Heart left ventricle (tissue), 16 donors: ENCODE results near the gene SH3TC1. TPM values are rescaled to one million over a fixed set of nuclear protein-coding genes. Genes with fewer than 3 reads are reported as not detected.
A peak's percentile ranks its signal among the peaks of the same experiment; 100 is the strongest.

ENCODE experiments used
- ATAC-seq, 4 donors: fragments of 200-7000 bp; cut with Tn5 transposase; one replicate each; pipeline ENCODE4 v1.9.1; 2020 to 2022; ENCODE audit warnings: moderate library complexity in 4 of 4, mild to moderate bottlenecking in 3 of 4, moderate number of reproducible peaks in 1 of 4
- DNase-seq, 5 donors: peaks; one replicate each; pipeline ENCODE4 v3.0.0-alpha.2; 2020
- H3K27ac ChIP-seq, 12 donors: fragments of 200-600 bp; sonication (generic) in 4 of 12; one replicate each; pipeline versions ENCODE4 v1.5.0 to v1.8.0; 2016 to 2022; ENCODE audit warnings: mild to moderate bottlenecking in 2 of 12
- H3K27me3 ChIP-seq, 9 donors: fragments of 200-600 bp; sonication (generic) in 2 of 9; one replicate each; pipeline versions ENCODE4 v1.5.1 to v1.8.0; 2016 to 2022; ENCODE audit warnings: mild to moderate bottlenecking in 3 of 9
- H3K36me3 ChIP-seq, 9 donors: fragments of 200-600 bp; sonication (generic) in 2 of 9; one replicate each; pipeline versions ENCODE4 v1.5.0 to v1.8.0; 2018 to 2022; ENCODE audit warnings: mild to moderate bottlenecking in 2 of 9
- H3K4me1 ChIP-seq, 12 donors: fragments of 200-600 bp; sonication (generic) in 4 of 12; one replicate each; pipeline versions ENCODE4 v1.5.0 to v1.8.0; 2016 to 2022; ENCODE audit warnings: mild to moderate bottlenecking in 3 of 12
- H3K4me3 ChIP-seq, 12 donors: fragments of 200-600 bp; sonication (generic) in 4 of 12; one replicate each; pipeline versions ENCODE4 v1.5.0 to v1.8.0; 2017 to 2022; ENCODE audit warnings: mild to moderate bottlenecking in 9 of 12, moderate library complexity in 4 of 12
- H3K9me3 ChIP-seq, 12 donors: fragments of 200-600 bp; sonication (generic) in 4 of 12; one replicate each; pipeline versions ENCODE4 v1.5.0 to v1.8.0; 2016 to 2022; ENCODE audit warnings: mild to moderate bottlenecking in 1 of 12
- POLR2A ChIP-seq, 2 donors: fragments of 450-650 bp; IDR thresholded peaks; one replicate each; pipeline ENCODE4 v1.6.1; 2017; ENCODE audit warnings: antibody characterized with exemption in 2 of 2, mild to moderate bottlenecking in 2 of 2, moderate library complexity in 2 of 2
- WGBS, 4 donors: extraction: QIAGEN DNeasy Blood & Tissue Kit in 2 of 4; methylation state at CpG; one replicate each; pipeline versions ENCODE4 v1.1.5 to v1.1.7; 2013 to 2018; 5-methylcytosine and 5-hydroxymethylcytosine counted together
- intact Hi-C, 10 donors: fragments of 100-400 bp; cut with DNase I; formaldehyde crosslinking; loops; one replicate each; pipeline versions ENCODE4 v1.11.1 to v1.14.2; 2022
- polyA plus RNA-seq, 2 donors: library from polyadenylated mRNA; stranded (reverse); fragments of 200-250 nt; gene quantifications; one replicate each; pipeline ENCODE4 v1.2.3, GENCODE V29; 2013
- total RNA-seq, 9 donors: library from RNA; depleted of rRNA in 2 of 9; stranded (reverse); fragments of >200 nt in 2 of 9; fragmentation: NEBNext Ultra II Directional in 3 of 9; extraction: Animal tissue kit (Norgen Biotek cat#: 25700) in 3 of 9; gene quantifications; one replicate each; pipeline versions ENCODE4 v1.1.0 to v1.2.4, GENCODE V29; 2016 to 2023
- TF ChIP-seq, protein P1 (sequence below), 12 donors: fragments of 200-600 bp; sonication (generic) in 4 of 12; IDR thresholded peaks; one replicate each; pipeline versions ENCODE4 v1.5.0 to v1.8.0; 2018 to 2022; ENCODE audit warnings: antibody characterized with exemption in 12 of 12, mild to moderate bottlenecking in 5 of 12
- donor health status: ischemic (EF 13 %, LVEDD 7.1; RV severe dilation, severe dysfunction).
- donor health status: healthy with polysubstance abuse.
- donor health status: DM: no; HTN: yes; CAD: no.
- donor health status: DM: no; HTN: no; CAD: no.
- donor health status: ischemic (EF 25% LVEDD 6.9; RV normal size, moderate dysfunction).
- donor health status: ischemic (EF 25% LVEDD 5.7; RV mildly dilated, moderate dysfunction).
- donor health status: healthy.
- donor health status: DM: yes; HTN: yes; CAD: no.
- donor health status: ischemic (EF 35%, LVEDD 5.7; RV mildly dilated, moderate dysfunction).
- donor health status: nonischemic (EF 11% LVEDD 7.7; RV severe dilation, severe dysfunction).
- donor health status: DM: yes; HTN: yes; CAD: no.
- donor health status: PGD.
- donor health status: ischemic (EF 29% LVEDD 5.4; RV normal size, mild dysfunction).
- donor health status: nonischemic (EF 23%, LVEDD 6.1; RV moderate dilation, normal function).

The SH3TC1 gene
- total and polyA plus RNA-seq, 11 donors, result 5.8 to 45.9 (median 10.9) TPM

DNA sequence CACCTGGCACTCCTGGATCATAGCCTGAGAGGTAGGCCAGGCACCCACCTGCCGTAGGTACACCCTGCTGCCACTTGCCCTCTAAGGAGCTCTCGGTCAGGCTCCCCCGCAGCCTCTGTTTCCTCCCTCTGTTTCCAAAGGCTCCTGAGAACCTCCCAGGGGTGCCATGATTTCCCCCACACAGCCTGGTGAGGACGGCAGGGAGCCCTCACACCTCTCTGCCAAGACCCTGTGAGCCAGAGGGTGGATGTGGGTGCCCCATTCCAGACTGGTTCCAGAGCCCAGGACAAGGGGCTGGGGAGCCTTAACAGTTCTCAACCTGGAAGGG is 38.9 kb upstream of the SH3TC1 start:
- Histone ChIP-seq H3K4me1 (peaks cover 5 to 37% (median 21%) of the 10 kb centered on the region in 12 donors), H3K27me3 (peaks cover 0 to 14% (median 2%) of the 10 kb centered on the region in 9 donors), H3K9me3 (no peaks in the 10 kb centered on the region), H3K4me3 (peak overlapping the region in 3 of 12 donors; percentile 65 to 80 (median 77)), H3K27ac (no peak overlapping the region), H3K36me3 (no peaks in the 10 kb centered on the region)
- intact Hi-C loops, result no loop called here
- no peak for ATAC-seq
- TF ChIP-seq POLR2A (IDR thresholded peaks at IDR 0.05), result no peak
- TF ChIP-seq, protein P1, sequence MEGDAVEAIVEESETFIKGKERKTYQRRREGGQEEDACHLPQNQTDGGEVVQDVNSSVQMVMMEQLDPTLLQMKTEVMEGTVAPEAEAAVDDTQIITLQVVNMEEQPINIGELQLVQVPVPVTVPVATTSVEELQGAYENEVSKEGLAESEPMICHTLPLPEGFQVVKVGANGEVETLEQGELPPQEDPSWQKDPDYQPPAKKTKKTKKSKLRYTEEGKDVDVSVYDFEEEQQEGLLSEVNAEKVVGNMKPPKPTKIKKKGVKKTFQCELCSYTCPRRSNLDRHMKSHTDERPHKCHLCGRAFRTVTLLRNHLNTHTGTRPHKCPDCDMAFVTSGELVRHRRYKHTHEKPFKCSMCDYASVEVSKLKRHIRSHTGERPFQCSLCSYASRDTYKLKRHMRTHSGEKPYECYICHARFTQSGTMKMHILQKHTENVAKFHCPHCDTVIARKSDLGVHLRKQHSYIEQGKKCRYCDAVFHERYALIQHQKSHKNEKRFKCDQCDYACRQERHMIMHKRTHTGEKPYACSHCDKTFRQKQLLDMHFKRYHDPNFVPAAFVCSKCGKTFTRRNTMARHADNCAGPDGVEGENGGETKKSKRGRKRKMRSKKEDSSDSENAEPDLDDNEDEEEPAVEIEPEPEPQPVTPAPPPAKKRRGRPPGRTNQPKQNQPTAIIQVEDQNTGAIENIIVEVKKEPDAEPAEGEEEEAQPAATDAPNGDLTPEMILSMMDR (IDR thresholded peaks at IDR 0.05), result no peak
- peak in 2 of 5 donors; percentile 24 to 29 for DNase-seq
- 81 to 95% (median 89%) methylated on average over 4 of the region's 4 CpGs for WGBS, 4 donors

DNA sequence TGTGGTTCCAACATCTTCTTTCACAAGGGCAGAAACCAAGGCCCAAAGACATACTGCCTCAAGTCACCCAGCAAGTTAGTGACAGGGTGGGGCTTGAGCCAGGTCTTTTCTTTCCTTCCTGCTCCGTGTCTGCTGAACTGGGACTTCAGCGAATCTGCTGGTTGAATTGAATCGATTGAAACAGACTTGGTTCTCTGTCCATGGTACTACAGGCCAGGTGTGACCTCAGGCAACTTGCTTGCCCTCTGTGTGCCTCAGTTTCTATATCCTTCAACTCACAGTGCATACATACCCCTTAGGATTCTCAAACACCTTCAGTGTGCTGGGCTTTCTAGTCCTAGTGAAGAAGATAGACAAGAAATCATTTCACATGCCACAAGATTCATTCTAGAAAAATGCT is 38.5 kb upstream of the SH3TC1 start:
- WGBS, 4 donors, result 48 to 73% (median 60%) methylated on average over 3 of the region's 3 CpGs
- no peaks in the 10 kb centered on the region for H3K36me3 ChIP-seq
- H3K9me3 ChIP-seq, result no peaks in the 10 kb centered on the region
- intact Hi-C loops, result no loop called here
- TF ChIP-seq POLR2A (IDR thresholded peaks at IDR 0.05), result no peak
- TF ChIP-seq, protein P1 (IDR thresholded peaks at IDR 0.05), result no peak
- no peak for ATAC-seq
- DNase-seq, result peak in 2 of 5 donors; percentile 2 to 12
- H3K4me1 ChIP-seq, result peaks cover 5 to 41% (median 21%) of the 10 kb centered on the region in 12 donors
- peaks cover 0 to 14% (median 2%) of the 10 kb centered on the region in 9 donors for H3K27me3 ChIP-seq
- H3K27ac ChIP-seq, result no peak overlapping the region
- H3K4me3 ChIP-seq, result no peak overlapping the region

DNA sequence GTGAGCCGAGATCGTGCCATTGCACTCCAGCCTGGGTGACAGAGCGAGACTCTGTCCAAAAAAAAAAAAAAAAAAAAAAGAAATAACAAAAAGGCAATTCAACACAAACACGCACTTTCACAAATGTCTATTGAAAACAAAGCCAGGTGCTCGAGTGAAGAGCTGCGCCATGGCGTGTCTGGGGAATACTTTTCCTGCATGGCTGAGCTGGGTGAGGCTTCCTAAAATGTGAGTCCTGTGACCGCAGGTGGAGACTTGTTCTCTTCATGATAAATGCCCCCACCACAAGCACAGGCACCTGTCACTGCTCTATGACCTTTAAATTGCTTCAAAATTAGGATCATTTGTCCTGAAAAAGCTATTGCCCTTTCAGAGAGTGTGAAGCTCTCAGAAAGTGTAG is 36.5 kb upstream of the SH3TC1 start:
- ATAC-seq (no peak), DNase-seq (peak in 2 of 5 donors; percentile 10 to 13)
- no peaks in the 10 kb centered on the region for H3K9me3 ChIP-seq
- intact Hi-C loops, result no loop called here
- WGBS, 4 donors, result 82 to 90% (median 86%) methylated on average over 8 of the region's 8 CpGs
- no peak overlapping the region for H3K4me3 ChIP-seq
- peaks cover 5 to 31% (median 17%) of the 10 kb centered on the region in 12 donors for H3K4me1 ChIP-seq
- H3K27ac ChIP-seq, result no peak overlapping the region
- peaks cover 0 to 7% (median 2%) of the 10 kb centered on the region in 9 donors for H3K27me3 ChIP-seq
- no peaks in the 10 kb centered on the region for H3K36me3 ChIP-seq
- no peak for TF ChIP-seq POLR2A (IDR thresholded peaks at IDR 0.05)
- TF ChIP-seq, protein P1 (IDR thresholded peaks at IDR 0.05), result no peak

DNA sequence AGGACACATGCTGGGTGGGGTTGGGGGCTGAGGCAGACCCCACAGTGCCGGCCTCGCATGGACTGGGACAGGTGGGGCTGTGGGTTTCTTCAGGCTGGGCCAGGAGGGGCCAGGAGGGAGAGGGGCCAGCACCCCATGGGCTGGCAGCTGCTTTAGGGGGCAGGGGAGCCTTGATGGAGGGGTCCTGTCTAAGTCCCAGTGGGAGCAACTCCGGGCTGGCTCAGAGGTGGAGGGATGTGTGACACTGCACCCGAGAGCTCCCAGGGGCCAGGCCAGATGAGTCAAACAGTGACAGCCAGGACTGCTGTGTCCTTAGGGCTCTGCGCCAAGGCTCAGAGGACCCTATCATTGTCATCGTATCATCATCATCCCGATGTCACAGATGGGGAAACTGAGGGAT is 36.1 kb upstream of the SH3TC1 start:
- TF ChIP-seq POLR2A (IDR thresholded peaks at IDR 0.05), result no peak
- TF ChIP-seq, protein P1 (IDR thresholded peaks at IDR 0.05), result no peak
- whole genome bisulfite sequencing, 4 donors, result 72 to 88% (median 81%) methylated on average over 7 of the region's 7 CpGs
- Histone ChIP-seq H3K27ac (no peak overlapping the region), H3K4me1 (peaks cover 1 to 27% (median 13%) of the 10 kb centered on the region in 12 donors), H3K4me3 (no peak overlapping the region), H3K36me3 (no peaks in the 10 kb centered on the region), H3K9me3 (peaks cover 0 to 2% (median 0%) of the 10 kb centered on the region in 12 donors), H3K27me3 (peaks cover 0 to 4% (median 0%) of the 10 kb centered on the region in 9 donors)
- intact Hi-C loops, result no loop called here
- DNase-seq (peak in 2 of 5 donors; percentile 18 to 32), ATAC-seq (no peak)
